Ascending aorta (tissue), 2 donors: ENCODE results near the gene KCNQ1. TPM values are rescaled to one million over a fixed set of nuclear protein-coding genes. Genes with fewer than 3 reads are reported as not detected.

Experiments used
- DNase-seq, 2 donors: peaks; one replicate each; pipeline ENCODE4 v3.0.0-alpha.2; 2019; ENCODE audit warnings: low spot score in 2 of 2
- H3K27ac ChIP-seq, 2 donors: fragments of 200-600 bp; sonication (generic); one replicate each; pipeline ENCODE4 v1.5.1; 2016 to 2017; ENCODE audit warnings: mild to moderate bottlenecking in 1 of 2
- H3K27me3 ChIP-seq: fragments of 200-600 bp; sonication (generic); one replicate; pipeline ENCODE4 v1.5.1; 2017
- H3K36me3 ChIP-seq, 2 donors: fragments of 200-600 bp; sonication (generic); one replicate each; pipeline ENCODE4 v1.5.1; 2016
- H3K4me1 ChIP-seq, 2 donors: fragments of 200-600 bp; sonication (generic); one replicate each; pipeline ENCODE4 v1.5.1; 2016 to 2017; ENCODE audit warnings: mild to moderate bottlenecking in 1 of 2
- H3K4me3 ChIP-seq, 2 donors: fragments of 200-600 bp; sonication (generic); one replicate each; pipeline ENCODE4 v1.5.1; 2016 to 2017; ENCODE audit warnings: mild to moderate bottlenecking in 1 of 2
- H3K9me3 ChIP-seq, 2 donors: fragments of 200-600 bp; sonication (generic); one replicate each; pipeline ENCODE4 v1.5.1; 2016
- intact Hi-C: fragments of 100-400 bp; cut with DNase I; formaldehyde crosslinking; loops from one replicate; pipeline ENCODE4 v1.15.1; 2023
- total RNA-seq: library from RNA; depleted of rRNA; stranded (reverse); fragments of >200 nt; gene quantifications from one replicate; pipeline ENCODE4 v1.1.0, GENCODE V29; 2016
- TF ChIP-seq, protein P1 (sequence below), 3 experiments: fragments of 200-600 bp in 2 of 3; fragments of 450-650 bp in 1 of 3; sonication (generic) in 2 of 3; IDR thresholded peaks; one replicate each; pipeline ENCODE4 v1.5.1; 2016 to 2019; ENCODE audit warnings: antibody characterized with exemption in 3 of 3, mild to moderate bottlenecking in 1 of 3, moderate library complexity in 1 of 3

Gene KCNQ1
- total RNA-seq, 1 donor from 2014 or later, result 2.3 TPM

DNA sequence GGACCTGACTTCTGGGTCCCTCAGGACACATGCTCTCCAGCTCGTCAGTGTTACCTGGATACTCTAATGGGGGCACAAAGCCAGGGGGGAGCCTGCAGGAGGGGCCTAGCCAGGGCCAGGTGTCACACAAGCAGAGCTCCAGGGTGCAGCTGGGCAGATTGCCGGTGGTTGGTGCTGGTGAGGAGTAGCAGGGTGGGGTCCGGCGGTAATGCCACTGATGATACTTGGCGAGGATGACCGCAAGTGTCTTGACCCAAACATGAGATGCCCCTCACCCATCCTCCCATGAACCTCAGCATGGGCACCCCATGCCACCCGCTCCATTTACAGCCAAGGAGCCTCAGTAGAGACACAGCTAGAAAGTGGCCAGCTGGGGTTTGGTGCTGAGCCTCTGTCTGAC is 270.1 kb downstream of the KCNQ1 start:
- Histone ChIP-seq H3K4me1 (no peaks in the 10 kb centered on the region), H3K27me3 (no peaks in the 10 kb centered on the region), H3K9me3 (no peaks in the 10 kb centered on the region), H3K27ac (no peak overlapping the region), H3K36me3 (no peaks in the 10 kb centered on the region), H3K4me3 (no peak overlapping the region)
- no peak for DNase-seq
- intact Hi-C loops, result no loop called here
- TF ChIP-seq, protein P1, sequence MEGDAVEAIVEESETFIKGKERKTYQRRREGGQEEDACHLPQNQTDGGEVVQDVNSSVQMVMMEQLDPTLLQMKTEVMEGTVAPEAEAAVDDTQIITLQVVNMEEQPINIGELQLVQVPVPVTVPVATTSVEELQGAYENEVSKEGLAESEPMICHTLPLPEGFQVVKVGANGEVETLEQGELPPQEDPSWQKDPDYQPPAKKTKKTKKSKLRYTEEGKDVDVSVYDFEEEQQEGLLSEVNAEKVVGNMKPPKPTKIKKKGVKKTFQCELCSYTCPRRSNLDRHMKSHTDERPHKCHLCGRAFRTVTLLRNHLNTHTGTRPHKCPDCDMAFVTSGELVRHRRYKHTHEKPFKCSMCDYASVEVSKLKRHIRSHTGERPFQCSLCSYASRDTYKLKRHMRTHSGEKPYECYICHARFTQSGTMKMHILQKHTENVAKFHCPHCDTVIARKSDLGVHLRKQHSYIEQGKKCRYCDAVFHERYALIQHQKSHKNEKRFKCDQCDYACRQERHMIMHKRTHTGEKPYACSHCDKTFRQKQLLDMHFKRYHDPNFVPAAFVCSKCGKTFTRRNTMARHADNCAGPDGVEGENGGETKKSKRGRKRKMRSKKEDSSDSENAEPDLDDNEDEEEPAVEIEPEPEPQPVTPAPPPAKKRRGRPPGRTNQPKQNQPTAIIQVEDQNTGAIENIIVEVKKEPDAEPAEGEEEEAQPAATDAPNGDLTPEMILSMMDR (IDR thresholded peaks at IDR 0.05), result no peak

DNA sequence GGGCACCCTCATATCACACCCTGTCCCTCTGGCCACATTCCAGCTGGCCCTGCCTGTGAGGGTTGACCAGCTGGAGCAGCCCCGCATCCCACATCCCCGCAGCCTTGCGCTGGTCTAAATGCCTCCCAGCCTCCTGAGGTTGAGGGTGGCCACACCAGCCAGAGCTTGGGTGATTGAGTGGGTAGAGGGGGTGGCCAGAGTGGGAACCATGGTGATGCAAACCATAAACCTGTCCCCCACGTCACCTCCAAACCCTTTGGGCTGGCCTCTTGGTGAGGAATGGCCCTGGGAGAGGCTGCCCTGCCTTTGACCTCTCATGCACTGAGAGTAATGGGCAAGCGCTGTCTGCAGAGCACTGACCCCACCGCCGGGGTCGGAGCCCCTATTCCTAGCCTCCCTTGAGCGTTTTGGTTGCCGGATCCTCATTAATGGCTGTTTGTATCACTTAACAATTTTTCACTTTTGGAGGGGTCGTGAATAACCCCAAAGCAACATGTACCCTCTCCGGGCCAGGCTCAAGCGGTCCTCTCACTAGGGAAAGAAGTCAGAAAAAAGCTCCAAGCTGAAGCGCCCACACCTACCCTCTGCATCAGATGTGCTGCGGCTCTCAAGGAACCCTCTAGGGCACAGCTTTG is 271.0 kb downstream of the KCNQ1 start:
- no peaks in the 10 kb centered on the region for H3K9me3 ChIP-seq
- H3K36me3 ChIP-seq, result no peaks in the 10 kb centered on the region
- intact Hi-C loops, result no loop called here
- H3K4me1 ChIP-seq, result no peaks in the 10 kb centered on the region
- no peak overlapping the region for H3K27ac ChIP-seq
- no peaks in the 10 kb centered on the region for H3K27me3 ChIP-seq
- no peak for DNase-seq
- H3K4me3 ChIP-seq, result no peak overlapping the region
- TF ChIP-seq, protein P1 (IDR thresholded peaks at IDR 0.05), result no peak

DNA sequence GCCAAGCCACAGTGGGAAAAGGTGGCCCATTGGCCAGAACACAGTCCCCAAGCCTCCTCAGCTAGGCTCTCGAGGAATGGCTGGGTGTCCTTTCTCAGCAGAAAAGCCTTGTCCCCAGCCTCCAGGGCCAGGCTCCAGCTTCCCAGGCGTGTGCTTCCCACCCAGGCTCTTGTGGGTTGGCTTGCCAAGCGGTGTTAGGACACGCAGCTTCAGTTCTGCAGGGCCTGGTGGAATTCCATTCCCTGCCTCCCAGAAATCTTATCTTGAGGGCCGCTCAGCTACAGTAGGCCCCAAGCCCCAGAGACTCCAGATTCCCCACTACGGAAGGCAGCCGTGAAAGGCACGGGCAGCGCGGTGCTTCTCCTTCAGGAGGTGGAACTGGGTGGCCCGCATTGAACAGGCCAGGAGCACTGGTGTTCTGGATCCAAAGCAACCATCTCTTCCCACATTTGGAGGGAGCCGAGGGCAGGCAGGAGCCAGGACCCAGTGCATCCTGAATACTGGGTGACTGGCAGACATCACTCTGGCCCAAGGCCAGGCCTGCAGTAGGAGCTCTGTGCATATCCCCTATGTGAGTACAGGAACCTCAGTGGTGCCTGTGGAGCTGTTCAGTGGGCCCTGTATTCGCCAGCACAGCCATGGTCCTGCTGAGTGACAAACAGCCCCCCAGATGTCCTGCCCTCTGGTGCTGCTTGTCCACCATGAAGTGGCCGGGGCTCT is 271.7 kb downstream of the KCNQ1 start:
- H3K9me3 ChIP-seq, result no peaks in the 10 kb centered on the region
- intact Hi-C loops, result no loop called here
- H3K27me3 ChIP-seq, result no peaks in the 10 kb centered on the region
- TF ChIP-seq, protein P1 (IDR thresholded peaks at IDR 0.05), result no peak
- no peaks in the 10 kb centered on the region for H3K36me3 ChIP-seq
- no peaks in the 10 kb centered on the region for H3K4me1 ChIP-seq
- DNase-seq, result no peak
- no peak overlapping the region for H3K4me3 ChIP-seq
- no peak overlapping the region for H3K27ac ChIP-seq

DNA sequence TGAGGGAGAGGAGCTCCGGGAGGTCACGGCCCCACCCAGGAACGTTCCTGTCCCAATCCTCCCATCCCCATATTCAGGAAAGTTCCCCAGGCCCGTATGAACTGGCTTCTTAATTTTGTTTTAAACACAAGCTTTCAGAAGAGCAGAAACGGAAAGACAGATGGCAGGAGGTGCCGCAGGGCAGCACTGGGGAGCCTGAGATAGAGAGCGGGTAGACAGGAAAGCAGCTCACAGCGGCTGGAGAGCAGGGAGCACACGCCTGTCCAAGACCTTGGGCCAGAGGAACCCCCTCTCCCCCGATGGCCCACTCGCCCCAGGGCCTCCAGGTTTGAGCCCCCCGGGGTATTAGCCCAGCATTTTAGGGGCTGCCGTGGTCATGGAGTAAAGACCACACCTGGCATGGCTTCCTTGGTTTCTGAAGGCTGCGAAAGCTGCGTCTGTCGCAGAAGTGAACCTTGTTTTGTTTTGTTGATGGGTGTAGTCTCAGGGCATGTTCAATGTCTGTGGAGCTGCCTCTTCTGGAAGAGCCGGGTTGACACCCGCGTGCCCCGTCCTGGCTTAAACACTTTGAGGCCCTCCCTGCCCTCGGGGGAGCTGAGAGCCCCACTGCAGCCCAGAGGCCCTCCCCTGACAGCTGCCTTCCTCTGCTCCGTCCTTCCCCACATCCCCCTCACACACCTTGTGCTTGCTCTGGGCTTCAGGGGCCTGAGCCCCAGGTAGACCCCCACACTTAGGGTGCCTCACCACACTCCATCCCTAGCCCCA is 272.9 kb downstream of the KCNQ1 start:
- H3K27ac ChIP-seq, result no peak overlapping the region
- no peaks in the 10 kb centered on the region for H3K36me3 ChIP-seq
- H3K4me3 ChIP-seq, result no peak overlapping the region
- TF ChIP-seq, protein P1 (IDR thresholded peaks at IDR 0.05), result no peak
- intact Hi-C loops, result no loop called here
- H3K27me3 ChIP-seq, result no peaks in the 10 kb centered on the region
- H3K9me3 ChIP-seq, result no peaks in the 10 kb centered on the region
- DNase-seq, result no peak
- no peaks in the 10 kb centered on the region for H3K4me1 ChIP-seq

DNA sequence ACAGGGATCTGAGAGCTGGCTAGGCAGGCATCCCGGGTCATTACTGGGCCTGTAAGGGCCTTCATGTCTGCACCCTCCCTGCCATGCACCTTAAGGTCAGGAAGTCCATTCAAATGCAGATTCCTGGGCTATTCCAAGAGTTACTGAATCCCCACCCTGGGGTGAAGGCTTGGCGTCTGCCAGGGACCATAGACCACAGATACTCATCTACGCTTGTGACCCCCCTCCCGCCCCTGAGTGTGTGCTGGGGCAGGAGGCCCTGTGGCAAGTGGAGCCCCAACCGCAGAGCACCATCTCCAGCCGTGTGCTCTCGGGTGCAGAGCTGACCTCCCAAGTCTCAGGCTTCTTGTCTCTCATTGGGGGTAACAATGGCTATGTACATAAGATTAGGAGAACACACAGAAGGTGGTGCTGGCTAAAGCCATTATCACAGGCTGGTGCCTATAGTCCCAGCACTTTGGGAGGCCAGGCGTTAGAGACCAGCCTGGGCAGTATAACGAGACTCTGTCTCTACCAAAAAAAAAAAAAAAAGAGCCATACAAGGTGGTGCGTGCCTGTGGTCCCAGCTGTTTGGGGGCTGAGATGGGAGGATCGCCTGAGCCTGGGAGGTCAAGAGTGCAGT is 274.1 kb downstream of the KCNQ1 start:
- intact Hi-C loops, result no loop called here
- no peaks in the 10 kb centered on the region for H3K4me1 ChIP-seq
- H3K36me3 ChIP-seq, result no peaks in the 10 kb centered on the region
- no peak overlapping the region for H3K27ac ChIP-seq
- DNase-seq, result no peak
- no peaks in the 10 kb centered on the region for H3K9me3 ChIP-seq
- TF ChIP-seq, protein P1 (IDR thresholded peaks at IDR 0.05), result no peak
- no peak overlapping the region for H3K4me3 ChIP-seq
- no peaks in the 10 kb centered on the region for H3K27me3 ChIP-seq
